ENCODE data around the gene LCN6.
"Not testable (repeated sequence)": the region's sequence is repeated elsewhere in the genome, so short reads cannot be mapped to it uniquely, and the experiment has no call there.

The LCN6 gene

GRCh38 chr9:136786451-136786850, 38.1 kb upstream of the LCN6 start:
- FAIRE-seq, result no peak
- TF ChIP-seq, protein P1, sequence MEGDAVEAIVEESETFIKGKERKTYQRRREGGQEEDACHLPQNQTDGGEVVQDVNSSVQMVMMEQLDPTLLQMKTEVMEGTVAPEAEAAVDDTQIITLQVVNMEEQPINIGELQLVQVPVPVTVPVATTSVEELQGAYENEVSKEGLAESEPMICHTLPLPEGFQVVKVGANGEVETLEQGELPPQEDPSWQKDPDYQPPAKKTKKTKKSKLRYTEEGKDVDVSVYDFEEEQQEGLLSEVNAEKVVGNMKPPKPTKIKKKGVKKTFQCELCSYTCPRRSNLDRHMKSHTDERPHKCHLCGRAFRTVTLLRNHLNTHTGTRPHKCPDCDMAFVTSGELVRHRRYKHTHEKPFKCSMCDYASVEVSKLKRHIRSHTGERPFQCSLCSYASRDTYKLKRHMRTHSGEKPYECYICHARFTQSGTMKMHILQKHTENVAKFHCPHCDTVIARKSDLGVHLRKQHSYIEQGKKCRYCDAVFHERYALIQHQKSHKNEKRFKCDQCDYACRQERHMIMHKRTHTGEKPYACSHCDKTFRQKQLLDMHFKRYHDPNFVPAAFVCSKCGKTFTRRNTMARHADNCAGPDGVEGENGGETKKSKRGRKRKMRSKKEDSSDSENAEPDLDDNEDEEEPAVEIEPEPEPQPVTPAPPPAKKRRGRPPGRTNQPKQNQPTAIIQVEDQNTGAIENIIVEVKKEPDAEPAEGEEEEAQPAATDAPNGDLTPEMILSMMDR (IDR thresholded peaks at IDR 0.05; ENCODE audit: insufficient read depth, missing control alignments), result no peak
- no peak for DNase-seq (ENCODE audit: insufficient read length, low spot score)

DNA sequence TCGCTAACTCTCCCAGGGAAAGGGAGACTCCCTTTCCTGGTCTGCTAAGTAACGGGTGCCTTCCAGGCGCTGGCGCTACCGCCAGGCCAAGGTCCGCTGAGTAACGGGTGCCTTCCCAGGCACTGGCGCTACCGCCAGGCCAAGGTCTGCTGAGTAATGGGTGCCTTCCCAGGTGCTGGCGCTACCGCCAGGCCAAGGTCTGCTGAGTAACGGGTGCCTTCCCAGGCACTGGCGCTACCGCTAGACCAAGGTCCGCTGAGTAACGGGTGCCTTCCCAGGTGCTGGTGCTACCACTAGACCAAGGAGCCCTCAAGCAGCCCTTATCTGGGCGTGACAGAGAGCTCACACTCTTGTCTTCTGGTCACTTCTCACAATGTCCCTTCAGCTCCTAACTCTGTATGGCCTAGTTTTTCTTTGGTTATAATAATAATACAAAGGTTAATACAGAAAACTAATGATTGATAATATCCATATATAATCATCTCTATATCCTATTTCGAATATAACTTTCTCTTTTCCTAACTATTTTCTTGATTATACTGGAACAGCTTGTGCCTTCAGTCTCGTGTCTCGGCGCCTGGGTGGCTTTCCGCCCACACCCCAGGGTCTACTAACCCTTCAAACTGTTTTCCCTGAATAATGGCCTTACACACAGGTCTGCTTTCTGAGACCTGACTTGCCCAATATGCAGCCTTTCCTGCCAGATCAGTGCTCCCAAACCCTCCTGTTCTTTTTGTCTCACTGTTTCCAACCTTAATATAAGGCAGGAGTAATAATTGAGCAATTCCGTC, 37.4 kb upstream of the LCN6 start:
- DNase-seq (ENCODE audit: insufficient read length, low spot score); FAIRE-seq: not testable (repeated sequence)

DNA sequence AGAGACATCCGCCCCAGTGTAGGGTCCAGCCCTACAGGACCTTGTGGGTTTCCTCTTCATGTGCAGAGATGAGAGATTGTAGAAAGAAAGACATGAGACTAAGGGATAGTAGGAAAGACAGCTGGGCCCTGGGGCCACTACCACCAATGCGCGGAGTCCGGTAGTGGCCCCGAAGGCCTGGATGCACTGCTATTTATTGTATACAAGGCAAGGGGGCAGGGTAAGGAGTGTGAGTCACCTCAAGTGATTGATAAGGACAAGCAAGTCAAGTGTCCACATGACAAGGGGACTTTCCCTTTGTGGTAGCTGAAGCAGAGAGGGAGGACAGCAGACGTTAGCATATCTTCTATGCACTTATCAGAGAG, 36.7 kb upstream of the LCN6 start:
- DNase-seq (ENCODE audit: insufficient read length, low spot score), result no peak
- no peak for FAIRE-seq
- TF ChIP-seq, protein P1 (IDR thresholded peaks at IDR 0.05; ENCODE audit: insufficient read depth, missing control alignments), result no peak

DNA sequence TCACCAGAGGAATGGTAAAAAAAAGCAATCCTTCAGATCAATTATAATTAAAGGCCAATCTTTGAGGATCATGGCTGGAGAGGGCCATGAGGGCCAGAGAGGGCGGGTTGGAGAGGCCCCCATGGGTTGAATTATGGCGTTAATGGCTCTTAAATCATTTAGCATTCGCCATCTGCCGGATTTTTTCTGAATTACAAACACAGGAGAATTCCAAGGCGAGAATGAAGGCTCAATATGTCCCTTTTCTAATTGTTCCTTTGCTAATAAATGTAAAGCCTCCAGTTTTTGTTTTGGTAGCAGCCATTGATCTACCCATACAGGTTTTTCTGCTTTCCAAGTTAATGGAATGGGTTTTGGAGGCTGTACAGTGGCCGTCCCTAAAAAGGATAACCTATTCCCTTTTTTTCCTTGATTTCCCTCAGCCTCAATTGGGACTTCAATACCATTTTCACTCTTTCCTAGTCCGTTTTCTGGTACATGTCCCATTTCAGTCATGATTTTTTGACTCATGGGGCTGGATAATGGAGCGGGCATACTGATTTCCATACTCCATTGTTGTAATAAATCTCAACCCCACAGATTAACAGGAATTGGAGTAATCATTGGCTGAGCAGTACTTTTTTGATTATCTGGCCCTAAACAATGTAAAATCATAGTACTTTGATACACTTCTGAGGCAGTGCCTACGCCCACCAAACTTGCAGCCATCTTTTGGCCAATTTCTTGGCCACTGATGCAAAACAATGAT, 36.1 kb upstream of the LCN6 start:
- FAIRE-seq (no peak), DNase-seq (ENCODE audit: insufficient read length, low spot score) (no peak)
- TF ChIP-seq, protein P1 (IDR thresholded peaks at IDR 0.05; ENCODE audit: insufficient read depth, missing control alignments), result peak; percentile 41

- DNase-seq (ENCODE audit: insufficient read length, low spot score) (no peak), FAIRE-seq (no peak)
- TF ChIP-seq, protein P1 (IDR thresholded peaks at IDR 0.05; ENCODE audit: insufficient read depth, missing control alignments), result no peak
Observed at GRCh38 chr9:136782452-136782851, 34.1 kb upstream of the LCN6 start.

GRCh38 chr9:136779808-136780207, 31.5 kb upstream of the LCN6 start:
- no peak for DNase-seq (ENCODE audit: insufficient read length, low spot score)
- FAIRE-seq, result no peak
- TF ChIP-seq, protein P1 (IDR thresholded peaks at IDR 0.05; ENCODE audit: insufficient read depth, missing control alignments), result no peak

DNA sequence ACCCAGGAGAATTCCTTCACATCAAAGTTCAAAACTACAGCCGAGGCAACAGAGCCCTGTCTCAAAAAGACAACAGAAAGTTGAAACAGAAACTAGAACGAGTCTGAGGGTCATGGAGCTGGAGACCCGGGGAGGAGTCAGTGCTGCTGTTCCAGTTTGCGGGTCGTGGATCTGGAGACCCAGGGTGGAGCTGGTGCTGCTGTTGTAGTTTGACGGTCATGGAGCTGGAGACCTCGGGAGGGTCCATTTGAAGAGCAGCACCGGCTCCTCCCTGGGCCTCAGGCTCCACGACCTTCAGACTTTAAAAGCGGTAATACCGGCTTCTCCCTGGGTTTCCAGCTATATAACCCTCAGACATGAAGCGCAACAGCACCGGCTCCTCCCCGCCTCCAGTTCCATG, 29.0 kb upstream of the LCN6 start:
- DNase-seq (ENCODE audit: insufficient read length, low spot score) (no peak), FAIRE-seq (no peak)
- TF ChIP-seq, protein P1 (IDR thresholded peaks at IDR 0.05; ENCODE audit: insufficient read depth, missing control alignments), result no peak

All from D721Med (cell line).